Heart left ventricle (tissue), 13 donors: ENCODE data around the gene ICA1L.

Experiments used
- POLR2A ChIP-seq, 2 donors: fragments of 450-650 bp; IDR thresholded peaks; one replicate each; pipeline ENCODE4 v1.6.1; 2017; ENCODE audit warnings: antibody characterized with exemption in 2 of 2, mild to moderate bottlenecking in 2 of 2, moderate library complexity in 2 of 2
- TF ChIP-seq, protein P1 (sequence below), 12 donors: fragments of 200-600 bp; sonication (generic) in 4 of 12; IDR thresholded peaks; one replicate each; pipeline versions ENCODE4 v1.5.0 to v1.8.0; 2018 to 2022; ENCODE audit warnings: antibody characterized with exemption in 12 of 12, mild to moderate bottlenecking in 5 of 12
- donor health status: ischemic (EF 13 %, LVEDD 7.1; RV severe dilation, severe dysfunction).
- donor health status: DM: no; HTN: yes; CAD: no.
- donor health status: DM: no; HTN: no; CAD: no.
- donor health status: ischemic (EF 25% LVEDD 6.9; RV normal size, moderate dysfunction).
- donor health status: ischemic (EF 25% LVEDD 5.7; RV mildly dilated, moderate dysfunction).
- donor health status: ischemic (EF 35%, LVEDD 5.7; RV mildly dilated, moderate dysfunction).
- donor health status: nonischemic (EF 11% LVEDD 7.7; RV severe dilation, severe dysfunction).
- donor health status: DM: yes; HTN: yes; CAD: no.
- donor health status: PGD.
- donor health status: ischemic (EF 29% LVEDD 5.4; RV normal size, mild dysfunction).
- donor health status: nonischemic (EF 23%, LVEDD 6.1; RV moderate dilation, normal function).

- TF ChIP-seq POLR2A (IDR thresholded peaks at IDR 0.05), result no peak
- TF ChIP-seq, protein P1, sequence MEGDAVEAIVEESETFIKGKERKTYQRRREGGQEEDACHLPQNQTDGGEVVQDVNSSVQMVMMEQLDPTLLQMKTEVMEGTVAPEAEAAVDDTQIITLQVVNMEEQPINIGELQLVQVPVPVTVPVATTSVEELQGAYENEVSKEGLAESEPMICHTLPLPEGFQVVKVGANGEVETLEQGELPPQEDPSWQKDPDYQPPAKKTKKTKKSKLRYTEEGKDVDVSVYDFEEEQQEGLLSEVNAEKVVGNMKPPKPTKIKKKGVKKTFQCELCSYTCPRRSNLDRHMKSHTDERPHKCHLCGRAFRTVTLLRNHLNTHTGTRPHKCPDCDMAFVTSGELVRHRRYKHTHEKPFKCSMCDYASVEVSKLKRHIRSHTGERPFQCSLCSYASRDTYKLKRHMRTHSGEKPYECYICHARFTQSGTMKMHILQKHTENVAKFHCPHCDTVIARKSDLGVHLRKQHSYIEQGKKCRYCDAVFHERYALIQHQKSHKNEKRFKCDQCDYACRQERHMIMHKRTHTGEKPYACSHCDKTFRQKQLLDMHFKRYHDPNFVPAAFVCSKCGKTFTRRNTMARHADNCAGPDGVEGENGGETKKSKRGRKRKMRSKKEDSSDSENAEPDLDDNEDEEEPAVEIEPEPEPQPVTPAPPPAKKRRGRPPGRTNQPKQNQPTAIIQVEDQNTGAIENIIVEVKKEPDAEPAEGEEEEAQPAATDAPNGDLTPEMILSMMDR (IDR thresholded peaks at IDR 0.05), result no peak
Observed at GRCh38 chr2:202797944-202798343, 73.6 kb downstream of the ICA1L start.
